Skin epidermis (tissue), 12 donors: ENCODE measurements around the gene ITGAX.
"Not testable (repeated sequence)": the region's sequence is repeated elsewhere in the genome, so short reads cannot be mapped to it uniquely, and the experiment has no call there.

Source experiments
- H3K27ac ChIP-seq, 21 experiments: fragments of 200-600 bp; sonication (generic) in 11 of 21; one replicate each; pipeline ENCODE4 v1.5.0; 2020; ENCODE audit warnings: mild to moderate bottlenecking in 3 of 21, inconsistent platforms in 2 of 21, moderate library complexity in 2 of 21
- H3K4me3 ChIP-seq, 7 experiments: fragments of 200-600 bp; sonication (generic) in 2 of 7; one replicate each; pipeline ENCODE4 v1.5.0; 2020; ENCODE audit warnings: inconsistent platforms in 2 of 7, mild to moderate bottlenecking in 2 of 7, moderate library complexity in 1 of 7

The ITGAX gene

DNA sequence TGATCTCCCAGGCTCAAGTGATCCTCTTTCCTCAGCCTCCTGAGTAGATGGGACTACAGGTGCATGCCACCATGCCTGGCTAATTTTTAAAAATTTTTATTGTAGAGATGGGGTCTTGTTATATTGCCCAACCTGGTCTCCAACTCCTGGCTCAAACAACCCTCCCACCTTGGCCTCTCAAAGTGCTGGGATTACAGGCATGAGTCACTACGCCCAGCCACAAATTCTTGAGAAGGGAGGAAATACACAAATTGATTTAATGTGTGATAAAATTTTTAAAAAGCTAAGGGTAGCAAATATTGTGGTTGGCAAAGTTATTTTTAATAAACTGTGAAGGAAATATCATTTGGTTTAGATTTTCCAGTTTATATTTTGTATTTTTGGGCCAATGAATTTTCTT, 47.7 kb downstream of the ITGAX start:
- no peak overlapping the region for H3K27ac ChIP-seq
- no peak overlapping the region for H3K4me3 ChIP-seq

GRCh38 chr16:31403590-31404352, 48.8 kb downstream of the ITGAX start:
- no peak overlapping the region for H3K27ac ChIP-seq
- H3K4me3 ChIP-seq, result no peak overlapping the region

- Histone ChIP-seq H3K27ac (no peak overlapping the region), H3K4me3 (no peak overlapping the region)
Observed at GRCh38 chr16:31404353-31405064, 49.5 kb downstream of the ITGAX start.

DNA sequence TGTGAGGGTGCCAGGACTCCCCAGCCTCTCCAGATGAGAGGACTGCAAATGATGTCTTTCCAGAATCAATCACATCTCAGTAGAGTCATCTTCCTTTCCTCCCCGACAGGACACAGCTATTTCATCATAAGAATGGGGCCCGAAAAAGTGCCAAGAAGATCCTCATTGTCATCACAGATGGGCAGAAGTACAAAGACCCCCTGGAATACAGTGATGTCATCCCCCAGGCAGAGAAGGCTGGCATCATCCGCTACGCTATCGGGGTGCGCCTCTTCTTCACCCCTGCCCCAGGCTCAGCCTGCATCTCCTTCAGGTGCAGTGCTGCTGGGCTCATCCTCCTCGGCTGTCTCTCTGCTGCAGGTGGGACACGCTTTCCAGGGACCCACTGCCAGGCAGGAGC, 52.4 kb downstream of the ITGAX start:
- H3K27ac ChIP-seq, result no peak overlapping the region
- no peak overlapping the region for H3K4me3 ChIP-seq

GRCh38 chr16:31409433-31409832, 54.5 kb downstream of the ITGAX start:
- Histone ChIP-seq H3K27ac (no peak overlapping the region), H3K4me3 (no peak overlapping the region)

DNA sequence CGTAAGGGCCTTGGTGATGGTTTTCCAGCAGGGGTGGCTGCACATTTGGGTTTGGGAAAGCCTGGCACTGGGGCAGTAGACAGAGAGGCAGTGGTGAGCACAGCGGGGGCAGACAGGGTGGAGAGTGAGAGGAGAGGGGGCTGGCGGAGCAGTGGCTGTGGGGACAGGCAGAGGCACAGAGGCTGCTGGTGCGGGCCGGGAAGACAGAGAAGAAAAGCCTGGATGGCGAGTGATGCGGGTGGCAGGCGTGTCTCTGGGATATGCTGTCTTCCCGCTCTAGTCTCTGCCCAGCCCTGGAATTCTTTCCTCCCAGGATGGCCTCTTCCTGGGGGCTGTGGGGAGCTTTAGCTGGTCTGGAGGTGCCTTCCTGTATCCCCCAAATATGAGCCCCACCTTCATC, 55.1 kb downstream of the ITGAX start:
- H3K27ac ChIP-seq, result no peak overlapping the region
- H3K4me3 ChIP-seq, result no peak overlapping the region

DNA sequence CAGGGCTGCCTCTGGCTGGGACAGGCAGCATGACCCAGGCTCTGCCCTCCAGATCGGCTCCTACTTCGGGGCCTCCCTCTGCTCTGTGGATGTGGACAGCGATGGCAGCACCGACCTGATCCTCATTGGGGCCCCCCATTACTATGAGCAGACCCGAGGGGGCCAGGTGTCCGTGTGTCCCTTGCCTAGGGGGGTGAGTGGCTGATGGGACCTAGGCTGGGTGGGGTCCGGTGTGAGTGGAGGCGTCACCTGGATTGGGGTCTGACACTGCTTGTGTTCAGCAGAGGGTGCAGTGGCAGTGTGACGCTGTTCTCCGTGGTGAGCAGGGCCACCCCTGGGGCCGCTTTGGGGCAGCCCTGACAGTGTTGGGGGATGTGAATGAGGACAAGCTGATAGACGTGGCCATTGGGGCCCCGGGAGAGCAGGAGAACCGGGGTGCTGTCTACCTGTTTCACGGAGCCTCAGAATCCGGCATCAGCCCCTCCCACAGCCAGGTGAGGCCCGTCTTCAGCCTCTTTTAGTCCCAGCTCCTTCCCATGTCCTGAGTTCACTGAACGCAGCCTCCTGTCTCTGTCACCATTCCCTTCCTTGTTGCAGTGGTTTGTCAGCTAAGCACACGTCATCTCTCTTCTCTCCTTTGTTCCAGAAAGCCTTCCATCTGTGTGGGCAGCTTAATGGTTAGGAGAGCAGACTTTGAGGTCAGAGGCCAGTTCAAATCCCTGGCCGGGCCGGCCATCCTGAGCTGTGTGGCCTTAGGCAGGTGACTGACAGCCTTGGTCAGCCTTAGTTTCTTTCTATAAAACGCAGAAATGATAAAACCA, 56.3 kb downstream of the ITGAX start:
- no peak overlapping the region for H3K4me3 ChIP-seq

DNA sequence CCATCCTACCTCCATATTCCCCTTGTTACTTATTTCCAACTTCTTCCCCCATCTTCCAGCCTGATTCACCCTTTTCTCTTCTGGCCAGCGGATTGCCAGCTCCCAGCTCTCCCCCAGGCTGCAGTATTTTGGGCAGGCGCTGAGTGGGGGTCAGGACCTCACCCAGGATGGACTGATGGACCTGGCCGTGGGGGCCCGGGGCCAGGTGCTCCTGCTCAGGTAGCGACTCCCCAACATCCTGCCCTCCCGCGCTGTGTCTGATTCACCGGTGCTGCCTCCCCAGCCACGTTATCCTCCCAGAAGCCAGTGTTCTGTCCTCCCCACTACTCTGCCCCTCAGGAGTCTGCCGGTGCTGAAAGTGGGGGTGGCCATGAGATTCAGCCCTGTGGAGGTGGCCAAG, 57.8 kb downstream of the ITGAX start:
- Histone ChIP-seq H3K4me3 (no peak overlapping the region), H3K27ac (no peak overlapping the region)

More for the DNA sequence above, 56.3 kb downstream of the ITGAX start:
- no peak overlapping the region for H3K27ac ChIP-seq

- Histone ChIP-seq H3K27ac (no peak overlapping the region), H3K4me3 (no peak overlapping the region)
Observed at GRCh38 chr16:31413381-31413780, 58.4 kb downstream of the ITGAX start.

DNA sequence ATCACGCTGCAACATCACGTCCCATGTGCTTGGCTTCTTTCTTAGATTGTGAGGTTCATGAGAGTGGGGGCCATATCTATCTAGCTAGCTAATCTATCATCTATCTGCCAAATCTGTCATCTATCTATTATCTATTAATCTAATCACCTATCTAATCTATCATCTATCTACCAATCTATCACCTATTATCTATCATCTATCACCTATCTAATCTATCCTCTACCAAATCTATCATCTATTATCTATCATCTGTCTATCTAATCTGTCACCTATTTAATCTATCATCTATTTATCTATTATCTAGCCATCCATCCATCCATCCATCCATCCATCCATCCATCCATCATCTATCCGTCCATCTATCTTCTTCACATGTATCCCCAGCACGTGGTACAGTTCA, 59.0 kb downstream of the ITGAX start:
- Histone ChIP-seq H3K4me3 (no peak overlapping the region), H3K27ac (no peak overlapping the region)

DNA sequence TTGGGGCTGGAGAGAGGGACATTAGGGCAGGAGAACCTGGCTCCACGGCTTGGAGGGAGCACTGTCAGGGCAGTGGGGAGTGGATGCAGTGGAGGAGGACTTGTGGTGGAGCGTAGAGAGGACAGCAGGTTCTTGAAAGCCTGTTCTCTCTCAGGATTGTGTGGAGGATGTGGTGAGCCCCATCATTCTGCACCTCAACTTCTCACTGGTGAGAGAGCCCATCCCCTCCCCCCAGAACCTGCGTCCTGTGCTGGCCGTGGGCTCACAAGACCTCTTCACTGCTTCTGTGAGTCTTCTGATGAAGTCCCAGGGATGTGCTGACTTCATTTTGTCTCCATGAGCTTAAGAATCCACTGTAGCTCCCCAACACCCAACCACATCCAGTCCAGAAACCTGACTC, 59.7 kb downstream of the ITGAX start:
- H3K27ac ChIP-seq, result no peak overlapping the region
- H3K4me3 ChIP-seq, result no peak overlapping the region

GRCh38 chr16:31416371-31416770, 61.4 kb downstream of the ITGAX start:
- H3K4me3 ChIP-seq, result no peak overlapping the region
- no peak overlapping the region for H3K27ac ChIP-seq

GRCh38 chr16:31417036-31417435, 62.1 kb downstream of the ITGAX start:
- H3K4me3 ChIP-seq, H3K27ac ChIP-seq: not testable (repeated sequence)

DNA sequence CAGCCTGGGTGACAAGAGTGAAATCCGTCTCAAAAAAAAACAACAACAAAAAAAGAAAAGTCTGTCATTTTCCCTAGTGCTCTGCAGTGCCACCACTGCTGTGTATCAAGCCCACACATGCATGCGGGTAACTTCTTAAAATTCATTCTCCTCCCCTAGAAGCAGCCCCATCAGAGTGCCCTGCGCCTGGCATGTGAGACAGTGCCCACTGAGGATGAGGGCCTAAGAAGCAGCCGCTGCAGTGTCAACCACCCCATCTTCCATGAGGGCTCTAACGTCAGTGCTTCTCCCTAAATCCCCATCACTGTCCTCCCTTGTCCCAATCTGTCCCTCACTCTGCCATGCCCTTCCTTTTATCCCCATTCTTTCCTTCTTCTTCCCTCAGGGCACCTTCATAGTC, 62.9 kb downstream of the ITGAX start:
- Histone ChIP-seq H3K27ac (no peak overlapping the region), H3K4me3 (no peak overlapping the region)

- Histone ChIP-seq H3K4me3 (no peak overlapping the region), H3K27ac (no peak overlapping the region)
Observed at GRCh38 chr16:31420037-31420436, 65.1 kb downstream of the ITGAX start.

DNA sequence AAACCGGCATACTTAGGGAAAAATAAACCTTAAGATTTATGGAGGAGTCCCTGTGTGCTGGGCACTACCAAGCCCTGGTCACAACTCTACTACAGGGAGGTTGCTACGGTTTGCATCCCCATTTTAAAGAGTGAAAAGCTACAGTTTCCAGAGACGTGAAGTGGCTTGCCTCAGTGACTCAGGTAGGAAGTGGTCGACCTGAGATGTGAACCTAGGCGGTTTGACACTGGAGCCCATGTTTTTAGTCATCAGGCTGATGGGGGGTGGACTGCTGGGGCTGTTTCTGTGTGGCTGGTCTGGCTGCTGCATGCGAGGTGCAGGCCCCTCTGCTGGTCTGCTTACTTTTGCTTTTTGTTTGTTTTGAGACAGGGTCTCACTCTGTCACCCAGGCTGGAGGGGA, 66.6 kb downstream of the ITGAX start:
- Histone ChIP-seq H3K27ac (peak overlapping the region in 2 of 21 experiments; percentile 24 to 51), H3K4me3 (no peak overlapping the region)

- no peak overlapping the region for H3K4me3 ChIP-seq
- H3K27ac ChIP-seq, result no peak overlapping the region
Observed at GRCh38 chr16:31423241-31423640, 68.3 kb downstream of the ITGAX start.

DNA sequence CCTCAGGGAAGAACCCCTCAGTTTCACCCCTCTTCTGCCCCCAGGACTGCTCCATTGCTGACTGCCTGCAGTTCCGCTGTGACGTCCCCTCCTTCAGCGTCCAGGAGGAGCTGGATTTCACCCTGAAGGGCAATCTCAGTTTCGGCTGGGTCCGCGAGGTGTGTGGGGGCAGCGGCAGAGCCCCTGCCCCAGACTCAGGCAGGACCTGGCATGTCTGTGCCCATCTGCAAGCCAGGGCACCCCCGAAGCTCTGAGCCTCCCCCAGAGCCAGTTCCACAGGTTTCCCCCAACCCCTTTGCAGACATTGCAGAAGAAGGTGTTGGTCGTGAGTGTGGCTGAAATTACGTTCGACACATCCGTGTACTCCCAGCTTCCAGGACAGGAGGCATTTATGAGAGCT, 68.8 kb downstream of the ITGAX start:
- Histone ChIP-seq H3K27ac (no peak overlapping the region), H3K4me3 (no peak overlapping the region)

DNA sequence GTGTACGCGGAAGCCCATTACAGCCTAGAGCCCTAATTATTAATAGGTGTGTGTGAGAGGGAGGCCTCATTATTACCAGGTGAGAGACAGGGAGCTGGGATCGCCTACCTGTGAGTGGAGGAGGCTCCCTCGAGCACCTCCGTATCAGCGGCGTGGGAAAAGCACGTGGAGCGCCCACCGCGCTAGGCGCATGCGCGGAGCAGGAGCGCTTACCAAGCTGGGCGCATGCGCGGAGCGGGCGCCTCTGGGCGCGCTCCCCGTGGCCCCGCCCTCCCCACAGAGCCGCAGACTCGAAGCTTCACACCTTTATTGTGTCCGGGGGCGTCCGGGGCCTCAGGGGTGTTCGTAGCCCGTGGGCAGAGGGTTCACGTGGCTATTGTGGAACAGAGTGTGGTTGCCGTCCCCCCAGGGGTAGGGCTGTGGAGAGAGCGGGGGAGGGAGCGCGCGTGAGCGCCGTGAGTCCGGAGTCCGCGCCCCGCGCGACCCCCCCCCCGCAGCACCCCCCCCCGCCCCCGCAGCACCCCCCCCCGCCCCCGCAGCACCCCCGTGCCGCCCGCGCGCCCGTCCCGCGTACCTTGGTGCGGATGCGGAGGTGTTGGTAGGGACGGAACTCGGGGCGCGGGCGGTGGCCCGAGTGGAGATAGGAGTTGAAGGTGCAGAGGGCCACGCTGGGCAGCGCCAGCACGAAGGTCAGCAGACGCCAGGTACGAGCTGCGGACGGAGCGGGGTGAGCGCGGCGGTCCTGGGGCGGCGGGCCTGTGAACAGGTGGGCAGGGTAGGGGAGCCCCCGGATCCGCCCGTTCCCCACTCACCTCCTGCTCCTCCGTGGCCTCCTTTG, 72.7 kb downstream of the ITGAX start:
- Histone ChIP-seq H3K27ac (no peak overlapping the region), H3K4me3 (peak overlapping the region in 5 of 7 experiments; percentile 7 to 39 (median 14))

DNA sequence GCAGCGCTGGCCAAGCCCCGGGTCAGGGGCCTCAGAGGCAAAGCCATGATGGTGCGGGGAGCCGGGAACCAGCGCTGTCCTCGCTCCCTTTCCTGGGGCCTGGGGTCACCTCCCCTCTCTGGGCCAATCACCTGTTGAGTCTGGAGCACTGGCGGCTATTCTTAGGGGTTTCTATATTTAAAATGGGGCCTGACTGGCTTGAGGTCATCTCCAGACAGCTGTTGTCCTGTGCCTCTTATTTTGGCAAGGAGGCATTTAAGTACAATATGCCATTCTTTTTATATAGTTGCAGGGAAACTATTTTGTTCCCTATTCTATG, 73.3 kb downstream of the ITGAX start, which contains the start of gene COX6A2:
COX6A2 (minus strand) TSS at position 82 of the 319 bp plus-strand sequence; CDS start at position 47, 35 bp downstream.
- Histone ChIP-seq H3K27ac (no peak within 1 kb of the TSS), H3K4me3 (peak within 1 kb of the TSS in 5 of 7 experiments; percentile 7 to 39 (median 14))
